Measurements from ENCODE around the gene HDAC9. TPM values are rescaled to one million over a fixed set of nuclear protein-coding genes. Genes with fewer than 3 reads are reported as not detected.

HDAC9 gene
- total RNA-seq, 2 donors from 2014 or later = 4.9 to 12.9 TPM

DNA sequence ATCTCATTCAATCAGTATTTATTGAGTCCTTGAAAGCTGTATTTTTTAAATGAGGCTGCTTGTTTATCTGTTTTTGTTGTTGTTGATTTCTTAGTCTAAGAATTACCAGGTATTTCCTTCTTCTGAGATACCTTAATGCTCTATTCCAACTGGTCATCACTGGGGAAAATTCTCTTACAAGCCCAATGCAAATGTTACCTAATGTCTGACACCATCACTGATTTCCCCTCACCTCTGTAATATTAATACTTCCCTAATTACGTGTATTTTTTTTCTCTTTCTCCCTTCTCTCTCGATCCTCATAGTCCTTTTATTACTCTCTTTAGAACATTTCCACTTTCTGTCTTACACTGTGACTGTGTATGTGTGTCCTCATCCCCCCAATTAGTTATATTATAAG is 13.9 kb downstream of the HDAC9 start:
- intact Hi-C loops (cut with DNase I) = no loop called here
- no peaks in the 10 kb centered on the region for H3K4me1 ChIP-seq
- 19 to 23% methylated on average over 2 of the region's 2 CpGs for WGBS, 2 donors
- no peaks in the 10 kb centered on the region for H3K27me3 ChIP-seq
- H3K4me3 ChIP-seq = no peak overlapping the region
- peak; percentile 9 for ATAC-seq
- H3K9me3 ChIP-seq = no peaks in the 10 kb centered on the region
- no peak for DNase-seq
- H3K36me3 ChIP-seq (replicated peaks in 1 of 2; ENCODE audit: insufficient read depth in 1 of 2, low read depth in 2 of 2) = no peaks in the 10 kb centered on the region
- no peak for TF ChIP-seq CTCF (IDR thresholded peaks at IDR 0.05)
- TF ChIP-seq POLR2A (IDR thresholded peaks at IDR 0.05) = no peak
- H3K27ac ChIP-seq = peak overlapping the region in 3 of 4 donors; percentile 42 to 76 (median 70)

- ATAC-seq = no peak
- intact Hi-C loops (cut with DNase I) = no loop called here
Measured at GRCh38 chr7:18511351-18512140, 16.0 kb downstream of the HDAC9 start.

GRCh38 chr7:18513343-18513742 is 17.8 kb downstream of the HDAC9 start:
- DNase-seq = no peak
- 48 to 66% methylated on average over 1 of the region's 1 CpG for WGBS, 2 donors
- H3K27me3 ChIP-seq = no peaks in the 10 kb centered on the region

More at GRCh38 chr7:18511351-18512140, 16.0 kb downstream of the HDAC9 start:
- Histone ChIP-seq H3K4me1 (no peaks in the 10 kb centered on the region), H3K36me3 (replicated peaks in 1 of 2; ENCODE audit: insufficient read depth in 1 of 2, low read depth in 2 of 2) (no peaks in the 10 kb centered on the region), H3K27me3 (no peaks in the 10 kb centered on the region), H3K27ac (no peak overlapping the region), H3K4me3 (no peak overlapping the region), H3K9me3 (no peaks in the 10 kb centered on the region)
- TF ChIP-seq CTCF (IDR thresholded peaks at IDR 0.05) (no peak), POLR2A (IDR thresholded peaks at IDR 0.05) (no peak)
- DNase-seq = no peak
- 61 to 68% methylated on average over 4 of the region's 4 CpGs for WGBS, 2 donors

DNA sequence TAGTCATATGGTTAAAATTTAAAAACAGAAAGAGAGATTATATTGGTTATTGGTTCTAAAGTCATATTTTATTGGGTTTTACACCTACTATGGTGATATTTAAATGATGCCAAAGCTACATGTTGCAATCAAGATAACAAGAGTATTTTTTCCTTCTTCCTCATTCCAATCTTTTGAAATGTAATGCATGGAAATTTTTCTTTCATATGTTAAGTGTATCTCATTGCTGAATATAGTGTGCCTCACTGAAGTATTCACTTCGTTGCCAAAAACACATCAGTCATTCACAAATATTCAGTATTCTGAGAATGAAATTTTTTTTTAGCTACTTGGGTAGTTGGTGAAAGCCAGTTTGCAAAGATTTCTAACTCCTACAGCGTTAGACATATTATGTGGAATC is 19.5 kb downstream of the HDAC9 start:
- WGBS, 2 donors = 30 to 40% methylated on average over 2 of the region's 2 CpGs
- Histone ChIP-seq H3K36me3 (replicated peaks in 1 of 2; ENCODE audit: insufficient read depth in 1 of 2, low read depth in 2 of 2) (no peaks in the 10 kb centered on the region), H3K27ac (no peak overlapping the region), H3K27me3 (no peaks in the 10 kb centered on the region), H3K4me1 (no peaks in the 10 kb centered on the region), H3K4me3 (no peak overlapping the region), H3K9me3 (no peaks in the 10 kb centered on the region)
- no peak for DNase-seq
- ATAC-seq = no peak
- no peak for TF ChIP-seq POLR2A (IDR thresholded peaks at IDR 0.05)
- no peak for TF ChIP-seq CTCF (IDR thresholded peaks at IDR 0.05)
- intact Hi-C loops (cut with DNase I) = no loop called here

More at GRCh38 chr7:18513343-18513742, 17.8 kb downstream of the HDAC9 start:
- Histone ChIP-seq H3K4me1 (no peaks in the 10 kb centered on the region), H3K36me3 (replicated peaks in 1 of 2; ENCODE audit: insufficient read depth in 1 of 2, low read depth in 2 of 2) (no peaks in the 10 kb centered on the region), H3K9me3 (no peaks in the 10 kb centered on the region), H3K4me3 (no peak overlapping the region), H3K27ac (no peak overlapping the region)
- intact Hi-C loops (cut with DNase I) = no loop called here
- TF ChIP-seq CTCF (IDR thresholded peaks at IDR 0.05) = no peak
- TF ChIP-seq POLR2A (IDR thresholded peaks at IDR 0.05) = no peak
- ATAC-seq = no peak

GRCh38 chr7:18517646-18518045 is 22.1 kb downstream of the HDAC9 start:
- H3K9me3 ChIP-seq = no peaks in the 10 kb centered on the region
- ATAC-seq (no peak), DNase-seq (no peak)
- no peaks in the 10 kb centered on the region for H3K27me3 ChIP-seq
- no peak overlapping the region for H3K27ac ChIP-seq
- no peaks in the 10 kb centered on the region for H3K4me1 ChIP-seq
- WGBS, 2 donors = 64 to 70% methylated on average over 2 of the region's 2 CpGs
- no peaks in the 10 kb centered on the region for H3K36me3 ChIP-seq (replicated peaks in 1 of 2; ENCODE audit: insufficient read depth in 1 of 2, low read depth in 2 of 2)
- no peak overlapping the region for H3K4me3 ChIP-seq
- no peak for TF ChIP-seq CTCF (IDR thresholded peaks at IDR 0.05)
- TF ChIP-seq POLR2A (IDR thresholded peaks at IDR 0.05) = no peak
- intact Hi-C loops (cut with DNase I) = no loop called here
